Fibroblast of lung (primary cell): ENCODE data around the gene COL19A1.

ENCODE experiments used
- CTCF ChIP-seq, 2 donors: IDR thresholded peaks in 1 of 2; conservative IDR thresholded peaks in 1 of 2; 1 replicate in 1 of 2; 2 replicates in 1 of 2; pipeline ENCODE4 v1.5.1; 2011 to 2012; ENCODE audit warnings: low read length in 2 of 2, control low read depth in 1 of 2, inconsistent platforms in 1 of 2, low read depth in 1 of 2, mild to moderate bottlenecking in 1 of 2
- EZH2 ChIP-seq: IDR thresholded peaks from 2 replicates; pipeline ENCODE4 v1.5.1; 2012; ENCODE audit warnings: low read length, control low read depth, mild to moderate bottlenecking; ENCODE audit errors: missing control alignments

GRCh38 chr6:70113171-70113570 lies 246.8 kb downstream of the COL19A1 start:
- TF ChIP-seq CTCF (conservative IDR thresholded peaks at IDR 0.05 in 1 of 2, IDR thresholded peaks at IDR 0.05 in 1 of 2; ENCODE audit: low read depth in 1 of 2, low read length in 2 of 2): no peak
- no peak for TF ChIP-seq EZH2
